Motor neuron (in vitro differentiated cells): ENCODE measurements around the gene UGT1A6. TPM values are rescaled to one million over a fixed set of nuclear protein-coding genes. Genes with fewer than 3 reads are reported as not detected.
A peak's percentile ranks its signal among the peaks of the same experiment; 100 is the strongest.

ENCODE experiments used
- ATAC-seq, 8 experiments: fragments of 200-7000 bp; cut with Tn5 transposase; replicated peaks in 6 of 8; 2 replicates each; pipeline ENCODE4 v1.8.0; 2021; ENCODE audit warnings: mild to moderate bottlenecking in 8 of 8, moderate library complexity in 8 of 8
- H3K27ac ChIP-seq, 2 donors: fragments of 250-450 bp; sonication (Bioruptor Pico); 2 replicates each; pipeline ENCODE4 v1.9.0; 2021; ENCODE audit warnings: antibody characterized with exemption in 2 of 2, mild to moderate bottlenecking in 2 of 2, moderate library complexity in 1 of 2
- H3K4me1 ChIP-seq, 2 donors: fragments of 250-450 bp; sonication (Bioruptor Pico); replicated peaks in 1 of 2; 2 replicates each; pipeline ENCODE4 v1.6.1; 2021; ENCODE audit warnings: antibody characterized with exemption in 2 of 2, mild to moderate bottlenecking in 2 of 2, moderate library complexity in 1 of 2
- H3K4me3 ChIP-seq, 5 donors: fragments of 250-450 bp; sonication (Bioruptor Pico); 2 replicates each; pipeline ENCODE4 v1.9.0; 2021; ENCODE audit warnings: antibody characterized with exemption in 5 of 5, mild to moderate bottlenecking in 5 of 5, moderate library complexity in 4 of 5
- WGBS, 10 experiments: fragments of 450-650 bp; shearing (Covaris generic); methylation state at CpG; one replicate each; pipeline ENCODE4 v1.0.0; 2022; 5-methylcytosine and 5-hydroxymethylcytosine counted together
- in situ Hi-C, 9 experiments: fragments of 400-800 bp; cut with MboI; loops; one replicate each; pipeline ENCODE4 v1.15.0; 2021; ENCODE audit warnings: low sequenced_read_pairs in 9 of 9, low pct_unique_long_range_greater_than_20kb in 2 of 9; ENCODE audit not compliant: unreplicated experiment in 9 of 9
- total RNA-seq, 8 experiments: library from RNA; unstranded; fragments of 300-600 nt; gene quantifications; 2 replicates each; pipeline versions ENCODE4 v1.2.3 to v1.2.4, GENCODE V29; 2022

The UGT1A6 gene
- total RNA-seq, 8 experiments from 2014 or later, result 0.21 to 6.9 (median 1.2) TPM; not detected in 3

DNA sequence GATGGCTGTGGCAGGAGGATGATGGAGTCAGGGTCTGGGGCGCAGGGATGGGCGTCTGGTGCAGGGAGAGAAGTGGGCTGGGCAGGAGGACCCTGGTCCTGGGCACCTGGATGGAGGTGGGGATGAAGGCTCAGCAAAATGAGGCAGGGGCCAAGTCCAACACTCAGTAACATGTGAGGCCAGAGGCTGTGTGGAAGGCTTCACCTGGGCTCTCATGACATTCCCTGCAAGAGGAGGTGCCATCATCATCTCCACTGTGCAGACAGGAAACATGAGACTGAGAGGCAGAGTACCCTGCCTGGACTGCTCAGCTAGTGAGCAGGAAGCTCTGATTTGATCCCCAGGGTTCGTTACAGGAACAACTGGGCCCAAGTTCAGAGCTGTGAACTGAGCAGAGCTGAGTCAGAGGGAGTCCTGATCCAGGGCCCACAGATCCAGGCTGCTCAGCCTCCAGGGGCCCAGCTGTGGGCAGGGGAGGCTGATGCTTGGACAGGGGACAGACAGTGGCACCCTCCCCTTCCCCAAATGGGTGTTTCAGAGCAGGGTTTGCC is 124.7 kb downstream of the UGT1A6 start:
- in situ Hi-C loops, result no loop called here
- ATAC-seq, result peak in 1 of 8 experiments; percentile 11

DNA sequence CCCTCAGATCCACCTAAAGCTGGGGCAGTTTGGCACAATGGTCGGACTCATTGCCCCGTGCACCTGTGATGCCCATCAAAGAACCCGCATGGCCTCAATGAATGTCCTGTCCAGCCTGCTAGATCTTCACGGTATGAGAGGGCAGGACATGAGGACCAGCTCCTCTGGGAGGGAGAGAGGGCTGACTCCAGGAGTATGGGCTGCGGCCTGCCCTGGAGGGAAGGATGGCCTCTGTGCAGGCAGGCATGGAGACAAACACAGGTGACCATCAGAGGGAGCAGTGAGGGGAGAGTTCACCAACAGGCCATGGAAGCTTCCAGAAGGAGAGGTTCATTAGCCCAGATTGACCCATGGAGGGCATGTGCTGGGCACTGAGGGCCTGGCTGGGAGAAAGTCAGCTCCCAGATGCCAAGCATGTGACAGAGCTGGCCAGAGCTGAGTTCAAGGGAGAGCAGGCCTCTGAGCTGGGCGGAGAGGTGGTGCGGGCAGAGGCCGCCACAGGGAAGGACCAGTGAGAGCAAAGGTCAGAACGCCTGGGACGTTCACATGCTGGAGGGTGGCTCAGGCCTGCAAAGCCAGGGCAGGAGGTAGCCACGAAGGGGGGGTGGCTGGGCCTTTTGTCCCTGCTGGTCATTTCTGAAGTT is 125.4 kb downstream of the UGT1A6 start:
- 17 to 100% (median 81%) methylated on average over 1 to 7 of the region's 11 CpGs; no CpG with 5 or more reads in 4 of the 10 experiments for WGBS, 10 experiments
- no peak for ATAC-seq
- Histone ChIP-seq H3K4me1 (peaks cover 0 to 6% of the 10 kb centered on the region in 2 donors), H3K4me3 (no peak overlapping the region), H3K27ac (no peak overlapping the region)
- in situ Hi-C loops, result no loop called here

More for the DNA sequence above, 124.7 kb downstream of the UGT1A6 start:
- peaks cover 0 to 6% of the 10 kb centered on the region in 2 donors for H3K4me1 ChIP-seq
- H3K27ac ChIP-seq, result no peak overlapping the region
- H3K4me3 ChIP-seq, result no peak overlapping the region
- 52 to 100% (median 57%) methylated on average over 2 to 3 of the region's 3 CpGs; no CpG with 5 or more reads in 7 of the 10 experiments for WGBS, 10 experiments

DNA sequence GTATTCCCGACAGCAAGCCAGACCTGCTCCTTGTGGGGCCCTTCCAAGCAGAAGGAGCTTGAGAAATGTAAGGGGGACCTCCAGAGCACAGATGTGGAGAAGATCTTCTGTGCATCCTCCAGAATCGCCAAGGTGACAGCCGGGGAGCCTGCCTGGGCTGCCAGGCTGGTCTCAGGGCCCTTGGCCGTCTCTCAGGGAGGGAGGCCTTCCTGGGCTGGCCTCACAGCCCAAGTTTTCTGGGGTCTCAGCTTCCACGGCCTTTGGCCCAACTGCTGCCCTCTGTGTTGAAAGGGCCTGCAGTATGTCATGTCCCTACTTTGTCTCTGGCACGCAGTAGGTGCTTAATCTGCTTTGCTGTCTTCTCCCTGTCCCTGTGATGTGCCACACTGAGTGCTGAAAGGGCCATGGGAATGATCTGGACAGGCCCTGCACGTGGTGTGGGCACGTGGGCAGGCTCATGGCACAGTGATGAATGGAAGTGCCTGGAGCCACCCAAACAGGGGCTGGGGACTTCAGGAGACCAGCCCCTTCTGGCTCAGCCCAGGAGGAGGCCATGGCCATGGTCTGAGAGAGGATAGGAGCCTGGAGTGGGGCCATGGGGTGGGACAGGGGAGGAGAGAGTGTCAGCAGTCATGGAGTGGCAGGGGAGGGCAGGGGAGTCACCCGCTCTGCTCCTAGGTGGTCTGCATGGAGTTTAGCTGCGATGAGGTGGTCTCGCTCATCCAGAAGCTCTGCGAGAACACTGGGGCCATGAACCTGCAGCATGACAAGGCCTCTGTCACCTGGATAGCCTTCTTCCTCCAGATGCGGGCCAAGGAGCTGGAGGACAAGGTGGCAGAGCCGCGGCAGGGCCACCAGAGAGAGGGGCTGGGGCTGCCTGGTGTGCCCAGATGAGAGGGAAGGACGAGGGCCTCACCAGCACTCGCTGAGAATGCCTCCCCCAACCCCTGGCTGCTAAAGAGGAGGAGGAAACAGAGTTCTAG is 126.2 kb downstream of the UGT1A6 start:
- in situ Hi-C loops, result no loop called here
- no peak overlapping the region for H3K27ac ChIP-seq
- peaks cover 0 to 6% of the 10 kb centered on the region in 2 donors for H3K4me1 ChIP-seq
- no peak for ATAC-seq
- H3K4me3 ChIP-seq, result no peak overlapping the region
- 25 to 100% (median 60%) methylated on average over 1 to 3 of the region's 17 CpGs; no CpG with 5 or more reads in 3 of the 10 experiments for WGBS, 10 experiments

DNA sequence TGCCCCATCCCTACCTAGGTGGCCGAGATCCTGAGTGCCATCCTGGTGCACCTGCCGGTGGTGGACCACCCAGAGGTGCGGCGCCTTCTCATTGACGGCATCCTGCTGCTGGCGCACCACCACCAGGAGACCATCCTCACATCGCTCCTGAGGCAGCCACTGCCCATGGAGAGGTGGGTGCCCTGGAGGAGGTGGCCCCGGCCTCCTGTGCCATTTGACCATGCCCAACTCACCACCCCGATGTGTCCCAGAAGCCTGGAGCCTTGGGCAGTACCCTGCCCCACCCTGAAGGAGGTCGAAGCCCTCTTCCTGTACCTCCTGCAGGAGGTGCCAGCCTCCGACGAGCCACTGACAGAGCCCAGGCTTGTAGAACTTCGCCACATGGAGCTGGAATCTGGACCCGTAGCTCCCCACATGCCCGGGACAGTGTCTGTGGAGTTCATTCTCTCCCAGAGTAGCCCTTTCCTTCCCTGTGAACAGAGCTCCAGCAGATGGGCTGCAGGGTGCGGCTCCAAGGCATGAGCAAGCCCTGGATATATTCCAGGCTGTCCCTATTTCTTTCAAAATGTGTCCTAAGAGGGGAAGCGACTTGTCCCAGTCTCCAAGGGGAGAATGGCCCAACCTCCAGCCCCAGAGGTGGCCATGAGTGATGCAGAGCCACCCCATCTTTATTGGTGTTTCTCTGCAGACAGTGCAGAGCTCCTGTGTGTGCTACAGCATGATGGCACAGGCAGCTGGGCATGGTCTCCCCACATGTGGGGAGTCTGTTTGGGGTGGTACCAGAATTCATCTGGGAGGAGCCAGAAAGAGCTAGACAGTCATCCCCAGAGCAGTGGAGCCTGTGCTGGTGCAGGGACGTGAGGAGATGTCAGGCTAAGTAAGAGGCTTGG is 127.4 kb downstream of the UGT1A6 start:
- Histone ChIP-seq H3K27ac (no peak overlapping the region), H3K4me3 (no peak overlapping the region), H3K4me1 (peaks cover 0 to 6% of the 10 kb centered on the region in 2 donors)
- peak in 3 of 8 experiments; percentile 44 to 83 (median 72) for ATAC-seq
- in situ Hi-C loops, result no loop called here
- WGBS, 10 experiments, result 0 to 50% (median 15%) methylated on average over 1 to 3 of the region's 18 CpGs; no CpG with 5 or more reads in 6 of the 10 experiments

DNA sequence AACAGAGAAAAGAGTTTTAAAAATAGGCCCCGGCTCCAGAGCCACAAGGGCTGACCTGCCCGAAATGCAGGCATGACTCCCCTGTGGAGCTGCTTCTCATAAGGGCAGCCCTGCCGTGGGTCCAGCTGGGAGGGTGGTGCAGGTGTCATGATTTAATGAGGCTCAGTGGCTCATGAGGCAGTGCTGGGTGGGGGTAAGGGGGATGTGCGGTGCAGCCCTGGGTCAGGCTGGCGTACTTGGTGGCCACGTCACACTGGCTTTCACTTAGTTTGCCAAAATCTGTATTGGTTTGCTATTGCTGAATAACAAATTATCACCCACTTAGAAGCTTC is 128.1 kb downstream of the UGT1A6 start:
- in situ Hi-C loops, result no loop called here
- H3K4me3 ChIP-seq, result no peak overlapping the region
- ATAC-seq, result no peak
- 76 to 80% (median 80%) methylated on average over 1 to 4 of the region's 6 CpGs; no CpG with 5 or more reads in 7 of the 10 experiments for WGBS, 10 experiments
- peaks cover 0 to 6% of the 10 kb centered on the region in 2 donors for H3K4me1 ChIP-seq
- no peak overlapping the region for H3K27ac ChIP-seq

DNA sequence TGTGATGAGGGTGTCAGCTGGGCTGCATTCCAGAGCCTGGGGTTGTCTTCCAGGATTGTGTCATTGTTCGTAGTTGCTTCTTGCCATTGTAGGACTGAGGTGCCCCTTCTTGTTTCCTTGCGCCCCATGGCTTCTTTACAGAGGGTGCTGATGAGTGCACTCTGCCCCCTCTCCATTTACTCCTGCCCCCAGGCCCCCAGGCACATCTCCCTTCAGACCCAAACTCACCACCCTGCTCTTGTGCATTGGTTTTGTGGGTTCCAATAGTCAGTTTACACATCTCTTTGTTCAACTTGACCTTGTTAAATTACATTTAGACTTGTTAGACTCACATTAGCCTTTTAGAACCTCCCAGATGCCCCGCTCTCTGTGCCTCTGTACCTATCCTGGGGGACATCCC is 128.5 kb downstream of the UGT1A6 start:
- ATAC-seq, result no peak
- Histone ChIP-seq H3K4me1 (peaks cover 0 to 6% of the 10 kb centered on the region in 2 donors), H3K27ac (no peak overlapping the region), H3K4me3 (no peak overlapping the region)
- WGBS, 10 experiments, result 80 to 100% (median 100%) methylated on average over 1 of the region's 3 CpGs; no CpG with 5 or more reads in 7 of the 10 experiments
- in situ Hi-C loops, result no loop called here

DNA sequence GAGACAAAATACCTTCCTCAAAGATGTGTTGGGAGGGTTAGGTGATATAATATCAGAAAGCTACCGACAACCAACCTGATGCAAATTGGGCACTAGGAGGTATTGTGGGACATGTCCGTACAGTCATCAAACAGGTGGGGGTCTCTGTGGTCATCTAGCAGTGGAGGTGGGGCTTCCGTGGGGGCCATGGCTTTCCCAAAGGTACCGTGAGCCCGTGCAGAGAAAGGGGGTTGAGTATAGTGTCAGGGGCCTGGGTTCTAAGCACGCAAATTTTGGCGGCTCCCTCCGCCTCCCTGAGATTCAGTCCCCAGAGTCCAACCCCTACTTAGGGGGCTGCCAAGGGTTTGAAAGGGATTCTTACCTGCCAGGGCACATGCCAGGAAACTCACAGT is 129.0 kb downstream of the UGT1A6 start:
- in situ Hi-C loops, result no loop called here
- 60 to 89% (median 82%) methylated on average over 1 to 7 of the region's 8 CpGs; no CpG with 5 or more reads in 7 of the 10 experiments for WGBS, 10 experiments
- H3K4me1 ChIP-seq, result peaks cover 0 to 2% of the 10 kb centered on the region in 2 donors
- H3K27ac ChIP-seq, result no peak overlapping the region
- no peak for ATAC-seq
- no peak overlapping the region for H3K4me3 ChIP-seq

DNA sequence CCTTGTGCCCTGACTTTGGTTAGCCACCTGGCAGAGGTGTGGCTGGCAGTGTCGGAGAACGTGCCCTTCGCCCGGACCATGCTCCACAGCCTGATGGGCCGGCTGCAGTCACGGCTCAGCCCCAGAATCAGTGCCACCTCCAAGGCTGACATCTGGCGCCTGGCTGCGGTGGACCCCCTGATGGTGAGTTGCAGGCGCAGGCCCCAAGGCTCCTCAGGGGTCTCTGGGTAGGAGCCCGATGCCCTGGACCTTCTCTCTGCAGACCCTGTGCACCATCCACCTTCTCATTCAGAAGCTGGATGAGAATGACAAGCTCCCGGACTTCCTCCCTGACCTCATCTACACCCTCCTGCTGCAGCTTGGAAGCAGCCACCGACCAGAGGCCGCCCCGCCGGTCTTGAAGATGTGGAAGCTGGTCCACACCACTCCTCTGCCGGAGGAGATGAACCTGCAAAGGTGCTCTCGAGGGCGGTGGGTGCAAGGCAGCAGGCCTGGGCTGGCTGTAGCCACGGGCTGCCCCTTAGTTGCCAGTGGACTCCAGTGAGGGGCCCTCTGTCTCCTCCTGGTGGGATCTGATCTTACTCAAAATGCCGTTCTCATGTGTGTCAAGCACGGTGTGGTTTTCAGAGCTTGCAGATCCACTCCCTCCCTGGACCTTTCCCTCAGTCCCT is 129.5 kb downstream of the UGT1A6 start:
- Histone ChIP-seq H3K4me1 (no peaks in the 10 kb centered on the region), H3K4me3 (no peak overlapping the region), H3K27ac (no peak overlapping the region)
- no peak for ATAC-seq
- in situ Hi-C loops, result no loop called here
- WGBS, 10 experiments, result 63 to 100% (median 92%) methylated on average over 1 to 3 of the region's 21 CpGs; no CpG with 5 or more reads in 5 of the 10 experiments

Other genes starting within 250 kb of the UGT1A6 start
- gene USP40, start 126.1 kb upstream of the UGT1A6 start, total RNA-seq, result 10 to 100 TPM; 13.4 to 79.9 (median 27.8) TPM
- gene UGT1A8, start 75.3 kb upstream of the UGT1A6 start, total RNA-seq, result 1 to 10 TPM in 1 of 8 experiments, under 1 TPM in 2, not detected in 5; 0.09 to 1.4 (median 0.27) TPM
- gene UGT1A10, start 56.4 kb upstream of the UGT1A6 start, total RNA-seq, result 10 to 100 TPM in 1 of 8 experiments, under 1 TPM in 4, not detected in 3; 0.14 to 11.1 (median 0.40) TPM
- 1 to 10 TPM in 1 of 8 experiments, under 1 TPM in 3, not detected in 4; 0.19 to 2.3 (median 0.45) TPM for gene UGT1A9, start 21.0 kb upstream of the UGT1A6 start, total RNA-seq
- 10 to 100 TPM in 1 of 8 experiments, 1 to 10 TPM in 2, under 1 TPM in 3, not detected in 2; 0.09 to 41.0 (median 0.82) TPM for gene UGT1A7, start 11.0 kb upstream of the UGT1A6 start, total RNA-seq
- 1 to 10 TPM in 1 of 8 experiments, under 1 TPM in 2, not detected in 5; 0.09 to 1.4 (median 0.47) TPM for gene UGT1A5, start 20.0 kb downstream of the UGT1A6 start, total RNA-seq
- gene UGT1A4, start 25.8 kb downstream of the UGT1A6 start, total RNA-seq, result 1 to 10 TPM in 1 of 8 experiments, under 1 TPM in 3, not detected in 4; 0.08 to 2.3 (median 0.24) TPM
- gene UGT1A3, start 36.2 kb downstream of the UGT1A6 start, total RNA-seq, result under 1 TPM in 3 of 8 experiments, not detected in 5; 0.24 to 0.76 (median 0.31) TPM
- 1 to 10 TPM in 1 of 8 experiments, under 1 TPM in 4, not detected in 3; 0.09 to 1.6 (median 0.19) TPM for gene UGT1A1, start 67.4 kb downstream of the UGT1A6 start, total RNA-seq
- gene MROH2A, start 85.4 kb downstream of the UGT1A6 start, total RNA-seq, result under 1 TPM in 3 of 8 experiments, not detected in 5; 0.29 to 0.66 (median 0.31) TPM
- 10 to 100 TPM in 3 of 8 experiments, 1 to 10 TPM in 3, under 1 TPM in 2; 0.71 to 27.9 (median 2.4) TPM for gene HJURP, start 161.6 kb downstream of the UGT1A6 start, total RNA-seq
- gene TRPM8, start 224.5 kb downstream of the UGT1A6 start, total RNA-seq, result 1 to 10 TPM in 4 of 8 experiments, under 1 TPM in 3, not detected in 1; 0.16 to 4.1 (median 1.7) TPM